Right lobe of liver (tissue), 4 donors: ENCODE results near the gene ASPG.

Experiments
- POLR2A ChIP-seq: fragments of 450-650 bp; IDR thresholded peaks from one replicate; pipeline ENCODE4 v1.6.1; 2017; ENCODE audit warnings: antibody characterized with exemption, mild to moderate bottlenecking
- TF ChIP-seq, protein P1 (sequence below), 4 donors: fragments of 200-600 bp in 3 of 4; fragments of 450-650 bp in 1 of 4; IDR thresholded peaks; one replicate each; pipeline versions ENCODE4 v1.5.1 to v1.8.0; 2016 to 2022; ENCODE audit warnings: antibody characterized with exemption in 4 of 4, mild to moderate bottlenecking in 2 of 4
- donor health status: DM: no; HTN: no; CAD: no.
- donor health status: DM: no; HTN: no; CAD: no.
- donor health status: DM: no; HTN: yes; CAD: no.

DNA sequence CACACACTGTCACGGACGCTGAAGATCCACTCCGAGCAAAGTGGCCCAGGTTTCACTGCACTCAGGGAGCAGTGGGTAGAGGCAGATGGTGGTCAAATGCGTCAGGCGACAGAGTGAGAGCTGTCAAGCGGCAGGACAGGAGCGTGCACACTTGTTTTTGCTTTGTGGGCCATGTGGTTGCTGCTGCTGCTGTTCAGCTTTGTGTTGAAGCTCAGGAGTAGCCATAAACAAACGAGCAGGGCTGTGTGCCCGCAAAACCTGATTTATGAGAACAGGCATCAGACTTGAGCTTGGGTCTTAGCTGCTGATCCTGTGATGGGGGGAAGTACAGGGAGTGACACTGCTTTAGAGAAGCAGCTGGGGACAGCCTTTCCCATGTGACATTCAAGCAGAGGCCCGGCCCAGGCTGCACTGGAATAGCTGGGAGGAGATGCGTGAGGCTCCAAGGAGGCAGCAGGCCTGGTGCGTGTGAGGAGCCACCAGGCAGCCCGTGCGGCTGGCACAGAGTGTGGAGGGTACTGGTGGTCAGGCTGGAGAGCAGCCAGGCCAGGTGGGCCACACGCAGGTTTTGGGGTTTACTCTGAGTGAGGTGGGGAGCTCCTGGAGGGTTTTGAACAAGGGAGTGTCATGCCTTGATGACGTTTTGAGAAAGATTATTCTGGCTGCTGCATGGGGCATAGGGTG lies 31.1 kb upstream of the ASPG start:
- TF ChIP-seq, protein P1, sequence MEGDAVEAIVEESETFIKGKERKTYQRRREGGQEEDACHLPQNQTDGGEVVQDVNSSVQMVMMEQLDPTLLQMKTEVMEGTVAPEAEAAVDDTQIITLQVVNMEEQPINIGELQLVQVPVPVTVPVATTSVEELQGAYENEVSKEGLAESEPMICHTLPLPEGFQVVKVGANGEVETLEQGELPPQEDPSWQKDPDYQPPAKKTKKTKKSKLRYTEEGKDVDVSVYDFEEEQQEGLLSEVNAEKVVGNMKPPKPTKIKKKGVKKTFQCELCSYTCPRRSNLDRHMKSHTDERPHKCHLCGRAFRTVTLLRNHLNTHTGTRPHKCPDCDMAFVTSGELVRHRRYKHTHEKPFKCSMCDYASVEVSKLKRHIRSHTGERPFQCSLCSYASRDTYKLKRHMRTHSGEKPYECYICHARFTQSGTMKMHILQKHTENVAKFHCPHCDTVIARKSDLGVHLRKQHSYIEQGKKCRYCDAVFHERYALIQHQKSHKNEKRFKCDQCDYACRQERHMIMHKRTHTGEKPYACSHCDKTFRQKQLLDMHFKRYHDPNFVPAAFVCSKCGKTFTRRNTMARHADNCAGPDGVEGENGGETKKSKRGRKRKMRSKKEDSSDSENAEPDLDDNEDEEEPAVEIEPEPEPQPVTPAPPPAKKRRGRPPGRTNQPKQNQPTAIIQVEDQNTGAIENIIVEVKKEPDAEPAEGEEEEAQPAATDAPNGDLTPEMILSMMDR (IDR thresholded peaks at IDR 0.05) = no peak
- TF ChIP-seq POLR2A = no peak
